ENCODE data around the gene CEP57L1.

DNA sequence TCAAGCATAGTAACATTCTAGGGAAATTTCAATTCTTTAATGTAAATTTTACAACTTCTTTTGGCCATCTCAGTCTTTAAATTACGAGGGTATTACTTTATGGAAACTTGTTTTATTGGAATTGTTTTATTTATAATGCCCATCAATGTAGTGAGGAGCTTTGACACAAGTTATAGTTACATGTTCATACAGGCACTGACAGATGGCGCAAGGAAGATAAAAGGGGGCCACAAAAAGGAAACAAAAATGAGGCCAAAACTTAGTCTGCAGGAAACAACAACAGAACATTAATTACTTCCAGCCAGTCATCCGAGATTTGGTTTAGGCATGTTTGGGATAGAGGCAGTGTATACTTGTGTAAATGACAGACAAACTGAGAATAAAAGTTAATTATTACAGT, 18.9 kb upstream of the CEP57L1 start:
- TF ChIP-seq, protein P1, sequence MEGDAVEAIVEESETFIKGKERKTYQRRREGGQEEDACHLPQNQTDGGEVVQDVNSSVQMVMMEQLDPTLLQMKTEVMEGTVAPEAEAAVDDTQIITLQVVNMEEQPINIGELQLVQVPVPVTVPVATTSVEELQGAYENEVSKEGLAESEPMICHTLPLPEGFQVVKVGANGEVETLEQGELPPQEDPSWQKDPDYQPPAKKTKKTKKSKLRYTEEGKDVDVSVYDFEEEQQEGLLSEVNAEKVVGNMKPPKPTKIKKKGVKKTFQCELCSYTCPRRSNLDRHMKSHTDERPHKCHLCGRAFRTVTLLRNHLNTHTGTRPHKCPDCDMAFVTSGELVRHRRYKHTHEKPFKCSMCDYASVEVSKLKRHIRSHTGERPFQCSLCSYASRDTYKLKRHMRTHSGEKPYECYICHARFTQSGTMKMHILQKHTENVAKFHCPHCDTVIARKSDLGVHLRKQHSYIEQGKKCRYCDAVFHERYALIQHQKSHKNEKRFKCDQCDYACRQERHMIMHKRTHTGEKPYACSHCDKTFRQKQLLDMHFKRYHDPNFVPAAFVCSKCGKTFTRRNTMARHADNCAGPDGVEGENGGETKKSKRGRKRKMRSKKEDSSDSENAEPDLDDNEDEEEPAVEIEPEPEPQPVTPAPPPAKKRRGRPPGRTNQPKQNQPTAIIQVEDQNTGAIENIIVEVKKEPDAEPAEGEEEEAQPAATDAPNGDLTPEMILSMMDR (IDR thresholded peaks at IDR 0.05; ENCODE audit: poor library complexity, severe bottlenecking), result no peak
- TF ChIP-seq POLR2AphosphoS5 (IDR thresholded peaks at IDR 0.05), result no peak
- TF ChIP-seq, protein P2, sequence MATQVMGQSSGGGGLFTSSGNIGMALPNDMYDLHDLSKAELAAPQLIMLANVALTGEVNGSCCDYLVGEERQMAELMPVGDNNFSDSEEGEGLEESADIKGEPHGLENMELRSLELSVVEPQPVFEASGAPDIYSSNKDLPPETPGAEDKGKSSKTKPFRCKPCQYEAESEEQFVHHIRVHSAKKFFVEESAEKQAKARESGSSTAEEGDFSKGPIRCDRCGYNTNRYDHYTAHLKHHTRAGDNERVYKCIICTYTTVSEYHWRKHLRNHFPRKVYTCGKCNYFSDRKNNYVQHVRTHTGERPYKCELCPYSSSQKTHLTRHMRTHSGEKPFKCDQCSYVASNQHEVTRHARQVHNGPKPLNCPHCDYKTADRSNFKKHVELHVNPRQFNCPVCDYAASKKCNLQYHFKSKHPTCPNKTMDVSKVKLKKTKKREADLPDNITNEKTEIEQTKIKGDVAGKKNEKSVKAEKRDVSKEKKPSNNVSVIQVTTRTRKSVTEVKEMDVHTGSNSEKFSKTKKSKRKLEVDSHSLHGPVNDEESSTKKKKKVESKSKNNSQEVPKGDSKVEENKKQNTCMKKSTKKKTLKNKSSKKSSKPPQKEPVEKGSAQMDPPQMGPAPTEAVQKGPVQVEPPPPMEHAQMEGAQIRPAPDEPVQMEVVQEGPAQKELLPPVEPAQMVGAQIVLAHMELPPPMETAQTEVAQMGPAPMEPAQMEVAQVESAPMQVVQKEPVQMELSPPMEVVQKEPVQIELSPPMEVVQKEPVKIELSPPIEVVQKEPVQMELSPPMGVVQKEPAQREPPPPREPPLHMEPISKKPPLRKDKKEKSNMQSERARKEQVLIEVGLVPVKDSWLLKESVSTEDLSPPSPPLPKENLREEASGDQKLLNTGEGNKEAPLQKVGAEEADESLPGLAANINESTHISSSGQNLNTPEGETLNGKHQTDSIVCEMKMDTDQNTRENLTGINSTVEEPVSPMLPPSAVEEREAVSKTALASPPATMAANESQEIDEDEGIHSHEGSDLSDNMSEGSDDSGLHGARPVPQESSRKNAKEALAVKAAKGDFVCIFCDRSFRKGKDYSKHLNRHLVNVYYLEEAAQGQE (IDR thresholded peaks at IDR 0.05; ENCODE audit: borderline replicate concordance), result no peak
- no peak for TF ChIP-seq RAD21 (conservative IDR thresholded peaks at IDR 0.05)
- no peak for TF ChIP-seq EP300 (conservative IDR thresholded peaks at IDR 0.05; ENCODE audit: poor library complexity, severe bottlenecking)
- TF ChIP-seq SMC3 (conservative IDR thresholded peaks at IDR 0.05; ENCODE audit: poor library complexity), result no peak
- TF ChIP-seq EZH2 (IDR thresholded peaks at IDR 0.05; ENCODE audit: borderline replicate concordance, insufficient read depth, low read length, poor library complexity, severe bottlenecking), result no peak
- TF ChIP-seq MXI1 (conservative IDR thresholded peaks at IDR 0.05; ENCODE audit: poor library complexity, severe bottlenecking), result no peak
